Activated CD4-positive, alpha-beta T cell treated with anti-CD3 and anti-CD28 coated beads, Interleukin-2, amount 10 ng/mL, durations not matched to agents 24 days and 14 days (primary cell): Measurements from ENCODE around the gene CAMK1G. TPM values are rescaled to one million over a fixed set of nuclear protein-coding genes. Genes with fewer than 3 reads are reported as not detected.

Source experiments
- DNase-seq: peaks from one replicate; pipeline ENCODE4 v3.0.0; 2022
- H3K27ac Mint-ChIP-seq: one replicate; pipeline ENCODE4 v1.8.0; 2022; ENCODE audit warnings: mild to moderate bottlenecking, mixed read lengths
- H3K27me3 Mint-ChIP-seq: one replicate; pipeline ENCODE4 v1.8.0; 2022; ENCODE audit warnings: mixed read lengths
- H3K36me3 Mint-ChIP-seq: one replicate; pipeline ENCODE4 v1.8.0; 2022; ENCODE audit warnings: low read depth, mild to moderate bottlenecking, mixed read lengths
- H3K4me1 Mint-ChIP-seq: one replicate; pipeline ENCODE4 v1.8.0; 2021; ENCODE audit warnings: mixed read lengths
- H3K4me3 Mint-ChIP-seq: one replicate; pipeline ENCODE4 v1.8.0; 2022; ENCODE audit warnings: mild to moderate bottlenecking, moderate library complexity, mixed read lengths
- H3K9me3 Mint-ChIP-seq: one replicate; pipeline ENCODE4 v1.8.0; 2021; ENCODE audit warnings: mixed read lengths
- intact Hi-C: fragments of 100-400 bp; cut with micrococcal nuclease; formaldehyde crosslinking; loops from one replicate; pipeline ENCODE4 v1.15.1; 2023
- total RNA-seq: library from RNA; stranded (reverse); gene quantifications from 2 replicates; pipeline ENCODE4 v1.2.3, GENCODE V29; 2022

Gene CAMK1G
- total RNA-seq, 1 donor from 2014 or later, result 0.54 TPM

GRCh38 chr1:209634005-209634737, 50.7 kb downstream of the CAMK1G start:
- Mint-ChIP-seq H3K4me3 (no peak overlapping the region), H3K36me3 (peaks cover 12% of the 10 kb centered on the region), H3K9me3 (no peaks in the 10 kb centered on the region), H3K4me1 (peaks cover 21% of the 10 kb centered on the region), H3K27ac (no peak overlapping the region), H3K27me3 (no peaks in the 10 kb centered on the region)
- intact Hi-C loops, result no loop called here
- no peak for DNase-seq

DNA sequence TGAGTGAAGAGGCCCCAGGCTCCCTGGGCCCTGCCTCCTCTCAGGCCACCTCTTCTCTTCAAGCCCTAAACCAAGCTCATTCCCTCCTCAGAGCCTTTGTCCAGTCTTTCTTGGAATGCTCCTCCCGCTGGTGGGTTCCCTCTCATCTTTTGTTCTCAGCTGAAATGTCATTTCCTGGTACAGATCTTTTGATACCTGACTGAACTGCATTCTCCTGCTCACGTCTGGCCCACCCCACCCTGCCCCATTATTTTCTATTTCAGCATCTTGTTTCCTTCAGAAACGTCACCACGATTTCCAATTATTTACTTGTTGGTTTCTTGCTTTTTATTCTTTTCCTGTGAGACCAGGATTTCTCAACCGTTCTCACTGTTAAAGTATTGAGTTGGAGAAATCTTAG, 52.3 kb downstream of the CAMK1G start:
- Mint-ChIP-seq H3K36me3 (peaks cover 12% of the 10 kb centered on the region), H3K4me1 (peaks cover 21% of the 10 kb centered on the region), H3K27ac (no peak overlapping the region), H3K27me3 (no peaks in the 10 kb centered on the region), H3K4me3 (no peak overlapping the region), H3K9me3 (no peaks in the 10 kb centered on the region)
- intact Hi-C loops, result no loop called here
- DNase-seq, result no peak

DNA sequence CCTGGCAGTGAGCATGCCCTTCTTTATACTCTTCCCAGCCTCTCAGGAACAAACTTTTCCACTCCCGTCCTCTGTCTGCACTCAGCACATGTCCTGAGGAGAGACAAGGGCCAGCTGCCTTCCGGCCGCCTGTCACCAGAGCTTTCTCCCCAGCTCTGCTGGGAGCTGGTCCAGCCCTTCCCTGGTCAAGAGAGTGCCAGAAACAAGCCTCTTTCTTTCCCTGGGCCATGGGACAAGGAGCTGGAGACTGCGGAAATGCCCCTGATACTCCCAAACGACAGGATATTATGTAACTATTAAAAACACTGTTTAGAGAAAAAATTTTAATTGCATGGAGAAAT, 58.3 kb downstream of the CAMK1G start:
- Mint-ChIP-seq H3K27me3 (no peaks in the 10 kb centered on the region), H3K9me3 (no peaks in the 10 kb centered on the region)

GRCh38 chr1:209642816-209643215, 59.3 kb downstream of the CAMK1G start:
- intact Hi-C loops, result no loop called here
- H3K36me3 Mint-ChIP-seq, result peaks cover 10% of the 10 kb centered on the region
- H3K9me3 Mint-ChIP-seq, result no peaks in the 10 kb centered on the region
- H3K27me3 Mint-ChIP-seq, result no peaks in the 10 kb centered on the region
- DNase-seq, result no peak
- H3K4me1 Mint-ChIP-seq, result peaks cover 17% of the 10 kb centered on the region
- no peak overlapping the region for H3K27ac Mint-ChIP-seq
- no peak overlapping the region for H3K4me3 Mint-ChIP-seq

More for the DNA sequence above, 58.3 kb downstream of the CAMK1G start:
- peaks cover 8% of the 10 kb centered on the region for H3K36me3 Mint-ChIP-seq
- H3K27ac Mint-ChIP-seq, result no peak overlapping the region
- intact Hi-C loops, result no loop called here
- peaks cover 13% of the 10 kb centered on the region for H3K4me1 Mint-ChIP-seq
- H3K4me3 Mint-ChIP-seq, result no peak overlapping the region
- no peak for DNase-seq

DNA sequence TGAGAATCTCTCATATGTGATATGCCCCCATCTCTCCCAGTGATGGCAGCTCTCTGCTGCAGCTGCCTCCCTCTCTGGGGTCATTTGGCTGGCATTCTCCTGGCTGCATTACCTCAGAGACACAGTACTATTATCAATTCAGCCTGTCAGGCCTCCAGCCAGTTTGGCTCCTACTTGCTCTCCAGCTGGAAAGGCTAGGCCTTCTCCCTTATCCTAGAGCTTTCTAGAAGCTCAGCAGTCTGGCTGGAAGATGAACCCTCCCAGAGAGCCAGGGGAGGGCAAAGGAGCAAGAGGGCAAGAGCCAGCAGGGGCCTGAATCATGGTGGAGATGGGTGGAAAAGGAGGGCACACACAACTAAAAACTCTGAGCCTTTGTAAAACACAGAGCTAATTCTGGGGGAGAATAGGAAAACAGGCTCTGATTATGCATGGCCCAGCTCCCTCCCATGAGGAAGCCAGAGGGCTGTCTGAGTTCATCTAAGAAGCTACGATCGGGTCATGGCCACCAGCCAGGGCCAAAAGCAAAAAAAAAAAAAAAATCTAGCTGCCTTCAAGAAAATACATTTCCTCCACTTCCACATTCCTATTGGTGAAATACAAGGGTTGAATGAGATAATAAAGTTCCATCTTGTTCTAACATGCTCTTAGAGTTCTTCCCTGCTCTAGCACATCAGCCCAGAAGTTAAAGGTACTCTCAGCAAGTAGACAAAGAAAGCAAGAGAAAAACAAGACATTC, 59.9 kb downstream of the CAMK1G start:
- Mint-ChIP-seq H3K4me3 (no peak overlapping the region), H3K4me1 (peaks cover 23% of the 10 kb centered on the region), H3K27me3 (no peaks in the 10 kb centered on the region), H3K9me3 (no peaks in the 10 kb centered on the region), H3K36me3 (peaks cover 8% of the 10 kb centered on the region), H3K27ac (no peak overlapping the region)
- no peak for DNase-seq
- intact Hi-C loops, result no loop called here

GRCh38 chr1:209645574-209646452, 62.3 kb downstream of the CAMK1G start:
- peak overlapping the region; percentile 1 for H3K27ac Mint-ChIP-seq
- no peak for DNase-seq
- peaks cover 8% of the 10 kb centered on the region for H3K36me3 Mint-ChIP-seq
- H3K4me1 Mint-ChIP-seq, result peaks cover 44% of the 10 kb centered on the region
- intact Hi-C loops, result no loop called here
- no peak overlapping the region for H3K4me3 Mint-ChIP-seq
- H3K9me3 Mint-ChIP-seq, result no peaks in the 10 kb centered on the region
- no peaks in the 10 kb centered on the region for H3K27me3 Mint-ChIP-seq

GRCh38 chr1:209646558-209646957, 63.0 kb downstream of the CAMK1G start:
- Mint-ChIP-seq H3K9me3 (no peaks in the 10 kb centered on the region), H3K4me1 (peaks cover 51% of the 10 kb centered on the region), H3K27ac (no peak overlapping the region), H3K27me3 (no peaks in the 10 kb centered on the region), H3K36me3 (peaks cover 8% of the 10 kb centered on the region), H3K4me3 (no peak overlapping the region)
- intact Hi-C loops, result no loop called here
- no peak for DNase-seq

GRCh38 chr1:209647156-209647555, 63.6 kb downstream of the CAMK1G start:
- Mint-ChIP-seq H3K9me3 (no peaks in the 10 kb centered on the region), H3K4me3 (no peak overlapping the region), H3K4me1 (peaks cover 55% of the 10 kb centered on the region), H3K36me3 (peaks cover 8% of the 10 kb centered on the region), H3K27me3 (no peaks in the 10 kb centered on the region), H3K27ac (no peak overlapping the region)
- intact Hi-C loops, result no loop called here
- DNase-seq, result no peak

- Mint-ChIP-seq H3K27me3 (no peaks in the 10 kb centered on the region), H3K4me1 (peaks cover 65% of the 10 kb centered on the region), H3K4me3 (no peak overlapping the region), H3K9me3 (no peaks in the 10 kb centered on the region), H3K36me3 (peaks cover 8% of the 10 kb centered on the region), H3K27ac (peak overlapping the region; percentile 22)
- DNase-seq, result no peak
- intact Hi-C loops, result no loop called here
Measured at GRCh38 chr1:209648346-209648745, 64.8 kb downstream of the CAMK1G start.

GRCh38 chr1:209648931-209649776, 65.6 kb downstream of the CAMK1G start:
- H3K27me3 Mint-ChIP-seq, result no peaks in the 10 kb centered on the region
- H3K4me1 Mint-ChIP-seq, result peaks cover 69% of the 10 kb centered on the region
- no peak for DNase-seq
- intact Hi-C loops, result loop anchor here (1.0 kb wide), 1 partner anchor 24 kb away; no protein-coding TSS in a partner anchor
- peak overlapping the region; percentile 60 for H3K27ac Mint-ChIP-seq
- no peaks in the 10 kb centered on the region for H3K9me3 Mint-ChIP-seq
- H3K4me3 Mint-ChIP-seq, result peak overlapping the region; percentile 19
- H3K36me3 Mint-ChIP-seq, result peaks cover 6% of the 10 kb centered on the region

DNA sequence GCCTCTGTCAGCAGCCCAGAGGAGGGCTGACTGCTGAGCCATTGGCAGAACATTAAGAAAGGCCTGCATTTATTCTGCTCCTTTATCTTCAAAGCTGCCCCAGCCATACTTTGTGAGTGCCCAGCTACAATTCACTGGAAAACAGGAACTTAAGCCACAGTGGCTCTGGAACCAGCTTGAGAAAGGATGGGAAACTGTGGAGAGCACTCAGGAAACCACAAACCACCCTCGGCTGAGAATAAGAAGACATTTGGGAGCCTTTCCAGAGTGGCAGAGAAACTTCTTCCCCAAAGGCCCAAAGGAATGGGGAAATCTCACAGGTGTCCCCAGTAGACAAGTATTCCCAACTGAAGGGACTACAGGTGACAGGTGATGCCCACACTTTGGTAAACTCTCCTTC, 66.9 kb downstream of the CAMK1G start:
- peaks cover 2% of the 10 kb centered on the region for H3K36me3 Mint-ChIP-seq
- peak overlapping the region; percentile 58 for H3K27ac Mint-ChIP-seq
- H3K4me1 Mint-ChIP-seq, result peaks cover 65% of the 10 kb centered on the region
- no peaks in the 10 kb centered on the region for H3K27me3 Mint-ChIP-seq
- peak overlapping the region; percentile 56 for H3K4me3 Mint-ChIP-seq
- no peak for DNase-seq
- intact Hi-C loops, result loop anchor here (2.0 kb wide), 2 partner anchors 42 to 96 kb away; no protein-coding TSS in a partner anchor
- H3K9me3 Mint-ChIP-seq, result no peaks in the 10 kb centered on the region

DNA sequence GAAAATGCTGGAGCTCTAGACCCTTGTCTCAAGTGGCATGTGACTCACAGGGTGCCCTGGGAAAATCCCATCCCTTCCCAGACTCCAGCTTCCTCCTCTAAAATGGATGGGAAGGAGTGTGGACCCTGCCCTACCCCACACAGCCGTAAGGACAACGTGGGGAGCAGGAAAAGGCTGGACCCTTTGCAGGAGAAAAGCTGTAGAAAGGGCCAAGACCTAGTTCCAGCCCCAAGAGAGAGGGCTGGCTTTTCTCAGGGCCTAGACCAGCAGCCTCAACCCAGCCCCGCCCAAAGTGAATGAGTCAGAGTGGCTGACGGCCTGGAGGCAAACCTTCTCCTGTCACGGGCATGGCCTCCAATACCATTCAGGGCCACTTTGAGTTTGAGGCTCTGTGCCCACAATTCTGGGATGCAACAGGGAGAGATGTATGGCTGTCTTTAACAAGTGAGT, 67.6 kb downstream of the CAMK1G start:
- peak overlapping the region; percentile 56 for H3K4me3 Mint-ChIP-seq
- H3K27ac Mint-ChIP-seq, result peak overlapping the region; percentile 73
- no peaks in the 10 kb centered on the region for H3K9me3 Mint-ChIP-seq
- H3K27me3 Mint-ChIP-seq, result no peaks in the 10 kb centered on the region
- intact Hi-C loops, result loop anchor here (1.0 to 2.0 kb wide), 4 partner anchors 8 to 96 kb away; no protein-coding TSS in a partner anchor
- peak; percentile 92 for DNase-seq
- H3K4me1 Mint-ChIP-seq, result peaks cover 64% of the 10 kb centered on the region
- H3K36me3 Mint-ChIP-seq, result peaks cover 2% of the 10 kb centered on the region
